Measurements from ENCODE around the gene TBL1XR1. TPM values are rescaled to one million over a fixed set of nuclear protein-coding genes. Genes with fewer than 3 reads are reported as not detected.

TBL1XR1 gene
- total and polyA plus RNA-seq, 2 of the 8 experiments (the other 6 are each of a cell fraction or from before 2014, with no cell fraction given), result 28.1 to 147 TPM

DNA sequence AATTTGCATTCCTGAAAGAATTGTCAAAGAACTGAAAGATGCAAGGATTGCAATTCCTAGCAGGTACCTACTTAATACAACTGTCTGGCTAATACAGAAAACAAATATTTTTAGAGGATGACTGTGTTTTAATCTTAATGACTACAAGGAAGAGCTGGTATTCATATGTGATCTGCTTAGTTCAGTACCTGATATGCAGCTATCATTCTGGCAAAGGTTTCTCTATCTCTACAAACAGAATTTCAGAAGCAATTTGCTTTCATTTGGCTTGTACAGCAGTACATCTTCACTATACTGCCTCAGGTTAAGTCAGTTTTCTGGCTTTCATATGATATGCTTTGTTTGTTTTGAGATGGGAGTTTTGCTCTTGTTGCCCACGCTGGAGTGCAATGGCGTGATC, 51.3 kb downstream of the TBL1XR1 start (continued):
- no peak for TF ChIP-seq ASH2L (IDR thresholded peaks at IDR 0.05; ENCODE audit: low read length)

Measured in H1 (cell line).